OCI-LY1 (cell line): ENCODE measurements around the gene MED13.

Experiments
- CTCF ChIP-seq: fragments of 200-600 bp; sonication (generic), shearing (Covaris generic); IDR thresholded peaks from 2 replicates; pipeline ENCODE4 v1.5.1; 2017; ENCODE audit warnings: mild to moderate bottlenecking, antibody characterized with exemption, low read length, moderate library complexity, mixed read lengths
- EZH2 ChIP-seq: fragments of 200-600 bp; sonication (generic), shearing (Covaris generic); IDR thresholded peaks from 2 replicates; pipeline ENCODE4 v1.8.0; 2017; ENCODE audit warnings: borderline replicate concordance, mixed run types, mild to moderate bottlenecking, antibody characterized with exemption, low read length, moderate library complexity, mixed read lengths

DNA sequence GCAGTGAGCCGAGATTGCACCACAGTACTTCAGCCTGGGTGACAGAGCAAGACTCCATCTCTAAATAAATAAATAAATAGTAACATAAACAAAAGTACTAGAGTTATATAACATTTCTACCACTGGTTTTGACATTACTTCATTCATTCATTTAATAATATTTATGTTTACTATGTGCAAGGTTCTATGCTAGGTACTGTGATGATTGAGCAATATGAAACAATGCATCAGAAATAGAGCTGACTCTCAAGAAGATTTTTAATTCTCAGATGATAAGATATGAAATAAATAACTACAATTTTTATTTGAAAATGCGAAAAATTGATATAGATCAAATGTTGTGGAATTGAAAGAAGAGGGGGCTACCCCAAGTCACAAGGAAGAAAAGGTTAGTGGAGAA, 8.9 kb upstream of the MED13 start:
- TF ChIP-seq CTCF = no peak
- no peak for TF ChIP-seq EZH2
